ENCODE data around the gene C16orf95.
"Not testable (repeated sequence)": the region's sequence is repeated elsewhere in the genome, so short reads cannot be mapped to it uniquely, and the experiment has no call there.

C16orf95 gene

GRCh38 chr16:87279094-87279658 lies 38.0 kb downstream of the C16orf95 start:
- DNase-seq = no peak

GRCh38 chr16:87278191-87279093 lies 38.8 kb downstream of the C16orf95 start:
- peak; percentile 90 for DNase-seq

- DNase-seq = no peak
Observed at GRCh38 chr16:87276924-87277323, 40.3 kb downstream of the C16orf95 start.

- DNase-seq = no peak
Observed at GRCh38 chr16:87276091-87276701, 41.0 kb downstream of the C16orf95 start.

GRCh38 chr16:87274794-87275193 lies 42.4 kb downstream of the C16orf95 start:
- no peak for DNase-seq

GRCh38 chr16:87273471-87274030 lies 43.6 kb downstream of the C16orf95 start:
- DNase-seq = no peak

GRCh38 chr16:87271256-87271655 lies 45.9 kb downstream of the C16orf95 start:
- DNase-seq = no peak

GRCh38 chr16:87267566-87267965 lies 49.6 kb downstream of the C16orf95 start:
- no peak for DNase-seq

GRCh38 chr16:87266846-87267245 lies 50.3 kb downstream of the C16orf95 start:
- no peak for DNase-seq

- DNase-seq = no peak
Observed at GRCh38 chr16:87265261-87265660, 51.9 kb downstream of the C16orf95 start.

- DNase-seq = no peak
Observed at GRCh38 chr16:87264634-87265033, 52.6 kb downstream of the C16orf95 start.

- no peak for DNase-seq
Observed at GRCh38 chr16:87263418-87264052, 53.7 kb downstream of the C16orf95 start.

- DNase-seq = no peak
Observed at GRCh38 chr16:87259431-87259830, 57.8 kb downstream of the C16orf95 start.

- DNase-seq = not testable (repeated sequence)
Observed at GRCh38 chr16:87258653-87259052, 58.5 kb downstream of the C16orf95 start.

- DNase-seq = no peak
Observed at GRCh38 chr16:87255866-87256265, 61.3 kb downstream of the C16orf95 start.

GRCh38 chr16:87254734-87255133 lies 62.5 kb downstream of the C16orf95 start:
- DNase-seq = no peak

GRCh38 chr16:87254296-87254695 lies 62.9 kb downstream of the C16orf95 start:
- DNase-seq = no peak

GRCh38 chr16:87253536-87253935 lies 63.7 kb downstream of the C16orf95 start:
- no peak for DNase-seq
